ENCODE results near the gene BACE2. TPM values are rescaled to one million over a fixed set of nuclear protein-coding genes. Genes with fewer than 3 reads are reported as not detected.

The BACE2 gene
- 23.7 and 26.0 TPM in 2 replicates for polyA plus RNA-seq (2011; rRNA removed)
- 18.0 and 20.2 TPM in 2 replicates for polyA plus RNA-seq (2012; cell fraction: cytosol; rRNA removed)
- polyA plus RNA-seq (2012; cell fraction: nucleus; rRNA removed): 18.7 and 20.1 TPM in 2 replicates
- 15.2 to 17.1 TPM (median 16.2 TPM) in 3 replicates for polyA plus RNA-seq (2017; fragmentation: RNase III; extraction: RNeasy Plus Mini Kit Qiagen cat#74134 plus additional on column Dnase treatment)
- 18.6 and 20.9 TPM in 2 replicates for polyA minus RNA-seq (2011; rRNA and poly(A)+ RNA removed)

DNA sequence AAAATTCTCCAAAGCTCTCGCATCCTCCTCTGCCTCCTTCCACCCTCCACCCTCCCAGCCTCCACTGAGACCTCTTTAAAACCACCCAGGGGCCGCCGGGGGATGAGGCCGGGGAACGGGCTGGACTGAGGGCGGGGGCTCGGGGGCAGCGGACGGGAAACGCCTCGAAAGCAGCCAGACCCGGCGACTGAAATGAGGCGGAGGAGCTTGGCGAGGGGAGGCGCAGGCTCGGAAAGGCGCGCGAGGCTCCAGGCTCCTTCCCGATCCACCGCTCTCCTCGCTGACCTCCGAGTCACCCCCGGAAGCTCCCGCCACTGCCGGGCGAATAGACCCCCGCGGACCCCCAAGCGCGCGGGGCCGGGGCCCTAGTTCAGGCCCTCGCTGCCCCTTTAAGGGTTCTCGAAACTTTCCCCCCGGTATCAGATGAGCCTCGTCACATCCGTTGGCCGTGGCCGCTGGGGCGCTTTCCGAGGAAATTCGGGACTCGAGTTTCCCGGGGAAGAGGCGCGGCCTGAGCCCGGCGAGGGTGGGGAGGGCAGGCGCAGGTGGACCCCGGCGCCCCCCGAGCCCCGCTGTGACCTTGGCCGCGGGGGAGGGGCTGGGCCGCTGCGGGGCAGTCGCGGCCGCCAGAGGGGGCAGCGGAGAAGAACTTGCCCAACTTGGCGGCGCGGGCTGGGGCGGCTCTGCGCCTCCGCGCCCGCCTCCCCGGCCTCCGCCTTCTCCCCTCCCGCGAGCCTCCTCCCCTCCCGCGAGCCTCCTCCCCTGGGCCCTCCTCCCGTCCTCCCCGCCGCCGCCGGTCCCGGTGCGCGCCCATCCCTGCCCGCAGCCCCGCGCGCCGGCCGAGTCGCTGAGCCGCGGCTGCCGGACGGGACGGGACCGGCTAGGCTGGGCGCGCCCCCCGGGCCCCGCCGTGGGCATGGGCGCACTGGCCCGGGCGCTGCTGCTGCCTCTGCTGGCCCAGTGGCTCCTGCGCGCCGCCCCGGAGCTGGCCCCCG, at the start of gene BACE2:
Gene BACE2 (plus strand): TSS at position 813 of the 995 bp plus-strand sequence. CDS start 104 bp downstream, at position 917.
- H3K4me3 ChIP-seq: peak within 1 kb of the TSS; percentile 69
- peak within 1 kb of the TSS; percentile 91 to 97 for H3K27ac ChIP-seq
- no peaks in the 10 kb centered on the region for H3K9me3 ChIP-seq
- CTCF ChIA-PET: interaction anchor here (1.0 to 4.8 kb wide), 7 partner anchors 8 to 116 kb away, joined by 3 to 16 read pairs (median 3); no protein-coding TSS in a partner anchor
- H3K4me2 ChIP-seq: peak within 1 kb of the TSS; percentile 96
- peaks cover 13% of the 10 kb centered on the region; the same call in 2 of the 3 replicates for H3K4me1 ChIP-seq
- ATAC-seq (peak; percentile 87 to 89), DNase-seq (ENCODE audit: low read depth in 1 of 2, low spot score in 1 of 2) (peak; percentile 31 to 72), FAIRE-seq (no peak)
- POLR2A ChIA-PET: no interaction called here
- TF ChIP-seq, protein P1, sequence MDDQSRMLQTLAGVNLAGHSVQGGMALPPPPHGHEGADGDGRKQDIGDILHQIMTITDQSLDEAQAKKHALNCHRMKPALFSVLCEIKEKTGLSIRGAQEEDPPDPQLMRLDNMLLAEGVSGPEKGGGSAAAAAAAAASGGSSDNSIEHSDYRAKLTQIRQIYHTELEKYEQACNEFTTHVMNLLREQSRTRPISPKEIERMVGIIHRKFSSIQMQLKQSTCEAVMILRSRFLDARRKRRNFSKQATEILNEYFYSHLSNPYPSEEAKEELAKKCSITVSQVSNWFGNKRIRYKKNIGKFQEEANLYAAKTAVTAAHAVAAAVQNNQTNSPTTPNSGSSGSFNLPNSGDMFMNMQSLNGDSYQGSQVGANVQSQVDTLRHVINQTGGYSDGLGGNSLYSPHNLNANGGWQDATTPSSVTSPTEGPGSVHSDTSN (IDR thresholded peaks at IDR 0.05): no peak
- TF ChIP-seq ZSCAN20 (CRISPR knock-in tag; IDR thresholded peaks at IDR 0.05) (no peak), NPAS2 (CRISPR knock-in tag; IDR thresholded peaks at IDR 0.05; ENCODE audit: borderline replicate concordance) (no peak), RAD21 (conservative IDR thresholded peaks at IDR 0.05 in 1 of 2, IDR thresholded peaks at IDR 0.05 in 1 of 2) (no peak), EHF (CRISPR knock-in tag; IDR thresholded peaks at IDR 0.05) (no peak), PHF8 (IDR thresholded peaks at IDR 0.05; ENCODE audit: borderline replicate concordance, low read depth) (peak; percentile 46; the same call in 1 of the 2 replicates), HOXA7 (CRISPR knock-in tag; IDR thresholded peaks at IDR 0.05) (no peak), ESRRA (IDR thresholded peaks at IDR 0.05; ENCODE audit: borderline replicate concordance, low read length) (peak; percentile 70; the same call in 1 of the 2 replicates), FOXS1 (CRISPR knock-in tag; IDR thresholded peaks at IDR 0.05) (no peak), NR3C1 (IDR thresholded peaks at IDR 0.05) (no peak), RFX5 (IDR thresholded peaks at IDR 0.05) (no peak), CHD2 (IDR thresholded peaks at IDR 0.05; ENCODE audit: low read length, partially characterized antibody) (no peak), GATA3 (IDR thresholded peaks at IDR 0.05; ENCODE audit: borderline replicate concordance) (no peak), SMC3 (IDR thresholded peaks at IDR 0.05) (no peak), JUN (IDR thresholded peaks at IDR 0.05) (0 out of 5 replicates have a peak, but pooled peaks of 1 of the 2 experiments have one; percentile 33), HDAC2 (IDR thresholded peaks at IDR 0.05) (no peak), FOSL2 (IDR thresholded peaks at IDR 0.05) (no peak), FOSL2 (CRISPR knock-in tag; IDR thresholded peaks at IDR 0.05) (no peak), TFCP2L1 (CRISPR knock-in tag; IDR thresholded peaks at IDR 0.05) (no peak)
- TF ChIP-seq, protein P2, sequence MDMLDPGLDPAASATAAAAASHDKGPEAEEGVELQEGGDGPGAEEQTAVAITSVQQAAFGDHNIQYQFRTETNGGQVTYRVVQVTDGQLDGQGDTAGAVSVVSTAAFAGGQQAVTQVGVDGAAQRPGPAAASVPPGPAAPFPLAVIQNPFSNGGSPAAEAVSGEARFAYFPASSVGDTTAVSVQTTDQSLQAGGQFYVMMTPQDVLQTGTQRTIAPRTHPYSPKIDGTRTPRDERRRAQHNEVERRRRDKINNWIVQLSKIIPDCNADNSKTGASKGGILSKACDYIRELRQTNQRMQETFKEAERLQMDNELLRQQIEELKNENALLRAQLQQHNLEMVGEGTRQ (IDR thresholded peaks at IDR 0.05): no peak
- TF ChIP-seq, protein P3, sequence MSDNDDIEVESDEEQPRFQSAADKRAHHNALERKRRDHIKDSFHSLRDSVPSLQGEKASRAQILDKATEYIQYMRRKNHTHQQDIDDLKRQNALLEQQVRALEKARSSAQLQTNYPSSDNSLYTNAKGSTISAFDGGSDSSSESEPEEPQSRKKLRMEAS (IDR thresholded peaks at IDR 0.05): peak; percentile 58
- TF ChIP-seq, protein P4, sequence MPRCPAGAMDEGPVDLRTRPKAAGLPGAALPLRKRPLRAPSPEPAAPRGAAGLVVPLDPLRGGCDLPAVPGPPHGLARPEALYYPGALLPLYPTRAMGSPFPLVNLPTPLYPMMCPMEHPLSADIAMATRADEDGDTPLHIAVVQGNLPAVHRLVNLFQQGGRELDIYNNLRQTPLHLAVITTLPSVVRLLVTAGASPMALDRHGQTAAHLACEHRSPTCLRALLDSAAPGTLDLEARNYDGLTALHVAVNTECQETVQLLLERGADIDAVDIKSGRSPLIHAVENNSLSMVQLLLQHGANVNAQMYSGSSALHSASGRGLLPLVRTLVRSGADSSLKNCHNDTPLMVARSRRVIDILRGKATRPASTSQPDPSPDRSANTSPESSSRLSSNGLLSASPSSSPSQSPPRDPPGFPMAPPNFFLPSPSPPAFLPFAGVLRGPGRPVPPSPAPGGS (IDR thresholded peaks at IDR 0.05): peak; percentile 56; the same call in 1 of the 3 replicates
- TF ChIP-seq, protein P5, sequence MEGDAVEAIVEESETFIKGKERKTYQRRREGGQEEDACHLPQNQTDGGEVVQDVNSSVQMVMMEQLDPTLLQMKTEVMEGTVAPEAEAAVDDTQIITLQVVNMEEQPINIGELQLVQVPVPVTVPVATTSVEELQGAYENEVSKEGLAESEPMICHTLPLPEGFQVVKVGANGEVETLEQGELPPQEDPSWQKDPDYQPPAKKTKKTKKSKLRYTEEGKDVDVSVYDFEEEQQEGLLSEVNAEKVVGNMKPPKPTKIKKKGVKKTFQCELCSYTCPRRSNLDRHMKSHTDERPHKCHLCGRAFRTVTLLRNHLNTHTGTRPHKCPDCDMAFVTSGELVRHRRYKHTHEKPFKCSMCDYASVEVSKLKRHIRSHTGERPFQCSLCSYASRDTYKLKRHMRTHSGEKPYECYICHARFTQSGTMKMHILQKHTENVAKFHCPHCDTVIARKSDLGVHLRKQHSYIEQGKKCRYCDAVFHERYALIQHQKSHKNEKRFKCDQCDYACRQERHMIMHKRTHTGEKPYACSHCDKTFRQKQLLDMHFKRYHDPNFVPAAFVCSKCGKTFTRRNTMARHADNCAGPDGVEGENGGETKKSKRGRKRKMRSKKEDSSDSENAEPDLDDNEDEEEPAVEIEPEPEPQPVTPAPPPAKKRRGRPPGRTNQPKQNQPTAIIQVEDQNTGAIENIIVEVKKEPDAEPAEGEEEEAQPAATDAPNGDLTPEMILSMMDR (IDR thresholded peaks at IDR 0.05): peak; percentile 33; the same call in 2 of the 3 replicates
- WGBS (ENCODE audit: missing lambda C conversion rate): no CpG with 5 or more reads among the region's 111 CpGs
